NOMO-1 (cell line): ENCODE data around the gene CETP.
"Not testable (repeated sequence)": the region's sequence is repeated elsewhere in the genome, so short reads cannot be mapped to it uniquely, and the experiment has no call there.

Experiments used
- DNase-seq, 2 experiments: peaks; one replicate each; lab custom pipeline; 2025; ENCODE audit not compliant: unreplicated experiment in 2 of 2; lab: John Stamatoyannopoulos, UW

The CETP gene

DNA sequence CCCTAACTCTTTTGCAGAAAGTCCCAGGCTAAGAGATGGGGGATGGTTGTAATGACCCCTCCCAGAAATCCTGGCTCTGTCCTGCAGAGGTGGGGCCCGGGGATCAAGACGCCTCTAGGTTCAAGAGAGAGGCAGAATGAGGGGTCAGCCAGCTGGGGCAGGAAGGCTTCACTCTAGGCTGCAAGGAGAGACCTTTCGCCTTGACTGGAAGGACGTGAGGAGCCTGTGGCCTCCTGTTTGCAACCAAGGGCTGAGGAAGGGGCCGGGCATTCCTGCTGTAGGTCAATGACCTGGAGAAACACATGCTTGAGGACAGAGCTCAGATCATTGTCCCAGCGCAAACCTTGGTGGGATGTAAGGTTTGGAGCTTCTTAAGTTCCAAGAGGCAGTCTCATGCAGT is 8.7 kb upstream of the CETP start:
- no peak for DNase-seq

DNA sequence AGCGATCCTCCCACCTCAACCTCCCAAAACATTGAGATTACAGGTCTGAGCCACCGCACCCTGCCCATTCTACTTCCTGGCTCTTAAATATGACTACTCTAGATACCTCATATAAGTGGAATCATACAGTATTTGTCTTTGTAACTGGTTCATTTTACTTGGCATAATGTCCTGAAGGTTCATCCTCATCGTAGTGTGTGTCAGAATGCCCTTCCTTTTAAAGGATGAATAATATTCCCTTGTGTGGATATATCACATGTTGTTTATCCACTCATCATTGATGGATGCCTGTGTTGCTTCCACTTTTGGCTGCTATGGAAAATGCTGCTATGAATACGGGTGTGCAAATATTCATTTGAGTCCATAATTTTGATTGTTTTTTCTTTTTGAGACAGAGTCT is 5.7 kb upstream of the CETP start:
- DNase-seq = no peak

GRCh38 chr16:56956756-56957155 is 5.0 kb upstream of the CETP start:
- DNase-seq = no peak

- DNase-seq = no peak
Measured at GRCh38 chr16:56960681-56961281, 969 bp upstream of the CETP start.

GRCh38 chr16:56961386-56961785 is 364 bp upstream of the CETP start:
- no peak for DNase-seq

- DNase-seq = peak; percentile 53 to 79
Measured at GRCh38 chr16:56964243-56965148, 2.7 kb downstream of the CETP start.

GRCh38 chr16:56965149-56966092 is 3.7 kb downstream of the CETP start:
- DNase-seq = peak in 1 of 2 experiments; percentile 13

DNA sequence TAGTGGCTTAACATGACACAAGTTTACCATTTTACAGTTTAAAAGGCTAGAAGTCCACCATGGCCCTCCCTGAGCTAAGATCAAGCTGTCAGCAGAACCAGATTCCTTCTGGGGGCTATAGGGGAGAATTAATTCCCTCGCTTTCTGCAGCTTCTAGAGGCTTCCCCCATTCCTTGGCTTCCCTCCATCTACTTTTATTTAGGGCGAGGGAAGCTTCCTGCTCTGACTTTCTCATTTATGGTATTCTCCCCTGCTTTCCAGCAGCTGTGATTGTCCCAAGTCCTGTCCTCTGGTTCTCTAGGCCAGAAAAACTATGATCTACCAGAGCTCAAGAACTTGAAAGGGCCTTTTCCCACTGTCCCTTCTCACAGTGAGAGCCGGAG is 4.3 kb downstream of the CETP start:
- DNase-seq = no peak

DNA sequence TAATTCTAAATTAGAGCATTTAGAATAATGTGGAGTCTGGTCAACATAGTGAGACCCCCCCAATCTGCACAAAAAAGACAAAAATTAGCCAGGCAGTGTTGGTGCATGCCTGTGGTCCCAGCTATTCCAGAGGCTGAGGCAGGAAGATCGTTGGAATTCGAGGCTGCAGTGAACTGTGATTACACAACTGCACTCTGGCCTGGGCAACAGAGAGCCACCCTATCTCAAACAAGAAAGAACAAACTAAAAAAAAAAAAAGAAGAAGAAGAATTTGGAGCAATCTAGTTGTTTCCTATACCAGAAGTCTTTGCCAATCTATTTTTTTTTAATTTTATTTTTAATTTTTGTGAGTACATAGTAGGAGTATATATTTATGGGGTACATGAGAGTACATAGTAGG is 6.0 kb downstream of the CETP start:
- peak in 1 of 2 experiments; percentile 9 for DNase-seq

DNA sequence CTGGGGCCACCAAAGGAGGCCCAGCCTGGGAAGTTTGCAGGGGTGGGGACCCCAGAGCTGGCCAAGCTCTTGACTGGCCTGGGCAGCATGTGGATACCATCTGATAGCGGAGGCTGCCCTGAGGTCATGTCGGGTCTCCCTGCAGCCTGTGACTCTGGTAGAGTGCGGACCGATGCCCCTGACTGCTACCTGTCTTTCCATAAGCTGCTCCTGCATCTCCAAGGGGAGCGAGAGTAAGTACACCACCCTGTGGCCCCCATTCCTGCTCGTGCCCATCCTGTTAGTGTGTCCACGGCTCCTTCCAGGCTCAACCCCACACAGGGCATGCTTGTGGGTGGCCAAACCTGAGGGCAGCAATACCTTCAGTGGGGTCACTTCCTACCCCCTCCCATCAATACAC is 8.0 kb downstream of the CETP start:
- no peak for DNase-seq

GRCh38 chr16:56970934-56971767 is 9.4 kb downstream of the CETP start:
- DNase-seq = no peak

DNA sequence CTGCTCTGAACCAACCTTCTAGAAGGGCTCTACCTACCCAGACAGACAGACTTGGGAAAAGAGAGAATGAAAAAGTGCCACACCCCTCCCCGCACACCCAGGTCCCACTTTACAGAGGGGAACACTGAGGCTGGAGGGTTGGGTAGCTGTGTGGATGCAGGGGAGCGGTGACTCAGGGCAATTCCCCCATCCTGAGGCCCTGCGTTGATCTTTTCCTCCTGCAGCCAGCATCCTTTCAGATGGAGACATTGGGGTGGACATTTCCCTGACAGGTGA is 10.0 kb downstream of the CETP start:
- DNase-seq = no peak

GRCh38 chr16:56972403-56973293 is 10.9 kb downstream of the CETP start:
- DNase-seq = no peak

GRCh38 chr16:56973294-56973689 is 11.5 kb downstream of the CETP start:
- DNase-seq = no peak

DNA sequence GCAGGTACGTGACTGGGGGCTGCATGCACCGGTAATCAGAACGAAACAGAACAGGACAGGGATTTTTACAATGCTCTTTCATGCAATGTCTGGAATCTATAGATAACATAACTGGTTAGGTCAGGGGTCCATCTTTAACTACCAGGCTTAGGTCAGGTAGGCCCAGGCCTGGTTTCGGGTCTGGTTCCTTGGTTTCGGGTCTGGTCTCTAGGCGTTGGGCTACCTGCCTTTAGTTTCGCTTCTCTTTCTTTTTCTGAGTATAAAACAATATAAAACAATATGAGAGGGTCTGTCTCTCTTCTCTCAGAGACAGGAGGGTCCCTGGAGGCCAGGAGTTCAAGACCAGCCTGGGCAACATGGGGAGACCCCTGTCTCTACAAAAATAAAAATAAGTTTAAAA is 12.1 kb downstream of the CETP start:
- not testable (repeated sequence) for DNase-seq

DNA sequence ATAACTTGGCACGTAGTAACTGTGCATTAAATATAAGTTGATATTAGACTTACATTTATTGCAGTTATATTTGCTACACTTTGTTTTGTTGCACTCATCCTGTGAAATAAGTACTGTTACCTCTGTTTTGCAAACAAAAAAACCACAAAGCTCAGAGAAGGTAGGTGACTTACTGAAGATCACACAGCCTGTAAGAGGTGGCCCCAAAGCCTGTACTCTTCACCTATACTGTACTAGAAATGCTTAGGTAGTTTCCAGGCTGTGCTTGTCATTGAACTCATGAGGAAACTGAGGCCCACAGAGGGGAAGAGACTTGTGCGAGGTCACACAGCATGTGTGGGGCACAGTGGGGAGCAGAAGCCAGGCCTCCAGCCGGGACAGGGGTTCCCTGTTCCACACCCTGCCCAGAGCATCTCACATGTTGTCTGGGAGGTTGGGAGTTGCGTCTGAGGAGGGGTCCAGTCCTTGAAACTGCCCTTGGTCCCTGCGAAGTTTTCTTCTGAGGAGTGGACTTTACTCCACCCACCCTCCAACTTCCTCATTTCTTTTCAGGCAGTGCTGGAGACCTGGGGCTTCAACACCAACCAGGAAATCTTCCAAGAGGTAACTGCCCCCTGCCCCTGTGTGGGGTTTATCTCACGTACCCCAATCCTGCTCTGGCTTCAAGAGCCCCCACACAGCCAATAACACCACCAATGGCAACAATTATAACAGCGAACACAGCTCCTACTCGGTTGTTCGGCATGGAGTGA is 13.0 kb downstream of the CETP start:
- peak; percentile 24 to 45 for DNase-seq

DNA sequence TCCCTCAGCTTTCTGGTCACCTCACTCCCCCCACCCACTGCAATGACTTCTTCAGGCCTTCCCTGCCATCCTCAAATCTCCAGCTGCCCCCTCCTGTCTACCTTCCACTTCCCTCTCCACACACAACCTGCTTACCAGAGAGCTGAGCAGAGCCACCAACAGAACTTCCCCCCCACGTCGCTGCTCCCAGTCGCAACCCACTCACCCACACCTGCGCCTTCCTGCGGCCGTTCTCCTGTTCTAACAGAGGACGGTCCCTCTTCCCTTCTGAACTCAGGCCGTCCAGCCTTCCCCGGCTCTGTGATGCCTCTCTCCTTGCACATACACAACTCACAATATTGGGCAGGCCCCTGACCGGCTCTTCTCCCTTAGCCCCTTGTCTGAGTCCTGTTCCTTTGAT is 14.0 kb downstream of the CETP start:
- DNase-seq = no peak

DNA sequence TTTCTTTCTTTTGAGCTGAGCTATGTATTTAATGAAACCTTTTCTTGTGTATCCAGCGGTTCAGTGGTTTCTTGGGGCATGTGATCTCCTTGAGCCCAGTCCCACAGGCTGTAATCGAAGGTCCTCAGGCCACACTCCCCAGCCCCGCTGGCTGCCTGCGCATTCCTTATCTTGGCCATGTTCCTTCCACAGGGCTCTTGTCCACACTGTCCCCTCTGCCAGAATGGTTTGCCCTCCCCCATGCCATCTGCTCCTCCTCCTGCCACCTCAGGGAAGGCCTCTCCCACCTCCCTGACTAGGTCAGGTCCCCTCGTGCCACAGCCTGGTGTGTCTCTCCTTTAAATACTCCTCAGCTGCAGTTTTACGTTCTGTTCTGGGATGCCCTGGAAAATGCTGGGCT is 15.5 kb downstream of the CETP start:
- DNase-seq = no peak
